Skin epidermis (tissue), 12 donors: ENCODE data around the gene ZNF566.
A peak's percentile ranks its signal among the peaks of the same experiment; 100 is the strongest.
"Not testable (repeated sequence)": the region's sequence is repeated elsewhere in the genome, so short reads cannot be mapped to it uniquely, and the experiment has no call there.

Experiments
- H3K27ac ChIP-seq, 21 experiments: fragments of 200-600 bp; sonication (generic) in 11 of 21; one replicate each; pipeline ENCODE4 v1.5.0; 2020; ENCODE audit warnings: mild to moderate bottlenecking in 3 of 21, inconsistent platforms in 2 of 21, moderate library complexity in 2 of 21
- H3K4me3 ChIP-seq, 7 experiments: fragments of 200-600 bp; sonication (generic) in 2 of 7; one replicate each; pipeline ENCODE4 v1.5.0; 2020; ENCODE audit warnings: inconsistent platforms in 2 of 7, mild to moderate bottlenecking in 2 of 7, moderate library complexity in 1 of 7

Gene ZNF566

DNA sequence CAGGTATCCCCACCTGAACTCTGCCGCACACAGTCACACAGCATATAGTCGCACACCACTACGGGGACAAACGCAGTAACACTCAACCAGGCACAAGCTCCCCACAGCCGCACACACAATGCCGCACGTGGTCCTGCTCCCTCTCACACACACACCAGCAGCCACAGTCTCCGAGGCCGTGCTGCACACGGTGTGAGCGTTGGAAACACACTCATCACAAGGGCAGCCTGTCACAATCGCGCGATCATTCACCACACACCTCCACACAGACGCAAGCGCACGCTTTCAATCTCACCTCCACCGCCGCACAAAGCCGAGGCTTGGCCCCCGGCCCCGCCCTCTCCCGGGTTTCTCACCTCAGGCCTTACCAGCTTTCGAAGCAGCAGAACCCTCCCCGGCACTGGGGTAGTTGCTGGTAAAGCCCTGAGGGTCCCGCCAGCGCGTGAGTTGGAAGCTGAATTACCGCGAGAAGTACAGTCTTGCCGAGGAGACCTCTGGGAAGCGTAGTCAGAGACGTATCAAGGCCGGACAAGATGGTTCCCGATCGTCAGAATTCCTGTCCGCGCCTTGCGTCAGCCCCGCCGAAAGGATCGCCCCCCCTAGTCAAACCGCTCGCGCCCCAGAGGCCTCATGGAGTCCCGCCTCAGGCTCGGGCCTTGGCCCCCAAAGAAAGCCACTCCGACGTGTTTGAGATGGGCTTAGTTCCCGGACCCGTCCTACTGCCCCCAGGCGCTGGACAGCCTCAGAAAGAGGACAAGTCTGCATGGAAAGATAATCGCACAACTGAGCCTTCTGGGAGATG, at the start of gene ZNF566:
ZNF566 (minus strand) TSS at position 444 of the 802 bp plus-strand sequence. CDS start 13,004 bp downstream, outside the sequence.
- H3K27ac ChIP-seq: peak within 1 kb of the TSS; percentile 80 to 98 (median 96)

DNA sequence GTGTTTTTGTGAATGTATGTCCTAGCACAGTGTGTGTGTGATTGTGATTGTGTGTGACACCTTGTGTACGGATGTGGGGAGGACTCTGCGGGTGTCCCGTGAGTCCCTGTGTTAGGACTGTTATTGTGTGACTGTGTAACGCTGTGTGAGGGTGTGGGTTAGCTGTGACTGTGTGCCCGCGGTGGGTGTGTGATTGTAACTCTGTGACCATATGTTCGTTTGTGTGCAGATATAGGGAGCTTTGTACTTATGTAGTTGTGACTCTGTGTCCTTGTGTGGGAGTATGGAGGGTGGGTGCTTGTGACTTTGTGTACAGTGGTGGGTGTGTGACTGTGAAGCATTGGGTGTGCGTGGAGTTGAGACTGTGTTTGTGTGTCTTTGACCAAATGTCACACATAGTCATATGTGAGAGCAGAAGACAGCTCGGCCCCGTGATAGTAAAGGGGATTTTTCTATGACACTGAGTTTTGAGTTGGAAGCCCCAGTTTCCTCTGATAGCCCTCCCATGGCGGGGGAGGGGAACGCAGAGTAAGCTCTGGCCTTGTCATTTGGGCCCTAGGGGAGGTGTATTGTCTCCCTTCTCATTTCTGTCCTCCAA, 39.7 kb upstream of the ZNF566 start:
- H3K27ac ChIP-seq: peak overlapping the region in 20 of 21 experiments; percentile 76 to 93 (median 88)

More for the DNA sequence above, at the start of gene ZNF566:
- H3K4me3 ChIP-seq: peak within 1 kb of the TSS; percentile 59 to 80 (median 67)

DNA sequence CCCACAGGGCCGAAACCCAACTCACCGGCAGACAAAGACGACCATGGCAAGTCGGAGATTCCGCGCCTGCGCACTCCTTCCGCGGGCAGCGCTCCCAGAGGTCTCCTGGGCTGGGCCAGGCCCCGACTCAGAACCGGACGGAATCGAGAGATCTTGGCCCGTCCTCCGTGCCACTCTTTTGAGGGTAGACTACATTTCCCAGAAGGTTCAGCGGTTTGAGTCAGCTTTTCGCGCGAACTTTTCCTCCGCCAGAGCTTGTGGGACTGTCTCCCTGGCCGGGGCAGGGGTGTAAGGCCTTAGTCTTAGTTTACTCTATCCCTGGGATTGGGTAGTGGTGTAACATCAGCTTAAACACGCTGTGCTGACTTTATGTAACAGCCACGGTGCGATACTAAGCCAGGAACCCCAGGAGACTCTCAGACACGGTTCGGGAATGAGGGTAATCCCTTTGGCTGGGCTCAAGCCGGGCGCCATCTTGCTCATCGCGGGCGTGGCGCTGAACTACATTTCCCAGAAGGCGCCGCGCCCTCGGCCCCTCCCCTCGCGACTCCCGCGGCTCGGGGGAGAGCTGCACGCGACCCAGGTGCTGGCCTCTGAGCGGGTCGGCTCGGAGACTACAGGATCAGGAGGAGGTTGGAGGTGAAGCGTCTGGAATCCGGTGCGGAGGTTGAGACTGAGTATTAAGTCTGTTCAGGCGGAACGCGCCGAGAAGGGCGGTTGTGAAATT, 39.0 kb upstream of the ZNF566 start, which contains the start of gene ZNF260:
ZNF260 (minus strand) TSS at position 78 of the 727 bp plus-strand sequence. CDS start 13,033 bp downstream, outside the sequence.
- H3K4me3 ChIP-seq: peak within 1 kb of the TSS; percentile 35 to 80 (median 65)
- peak within 1 kb of the TSS; percentile 48 to 93 (median 88) for H3K27ac ChIP-seq

More for the DNA sequence above, 39.7 kb upstream of the ZNF566 start:
- H3K4me3 ChIP-seq: peak overlapping the region; percentile 35 to 80 (median 65)

GRCh38 chr19:36527873-36528193, 38.5 kb upstream of the ZNF566 start:
- Histone ChIP-seq H3K4me3 (peak overlapping the region; percentile 35 to 80 (median 65)), H3K27ac (peak overlapping the region in 20 of 21 experiments; percentile 76 to 93 (median 88))

GRCh38 chr19:36527341-36527740, 38.0 kb upstream of the ZNF566 start:
- Histone ChIP-seq H3K27ac (peak overlapping the region in 16 of 21 experiments; percentile 76 to 93 (median 88)), H3K4me3 (peak overlapping the region; percentile 35 to 80 (median 65))

GRCh38 chr19:36526581-36526980, 37.2 kb upstream of the ZNF566 start:
- H3K4me3 ChIP-seq: no peak overlapping the region
- peak overlapping the region in 1 of 21 experiments; percentile 85 for H3K27ac ChIP-seq

- H3K4me3 ChIP-seq: no peak overlapping the region
- H3K27ac ChIP-seq: no peak overlapping the region
These were observed 35.3 kb upstream of the ZNF566 start for GRCh38 chr19:36524617-36525016.

GRCh38 chr19:36514012-36514612, 24.8 kb upstream of the ZNF566 start:
- no peak overlapping the region for H3K27ac ChIP-seq
- H3K4me3 ChIP-seq: no peak overlapping the region

- Histone ChIP-seq H3K27ac (no peak overlapping the region), H3K4me3 (no peak overlapping the region)
These were observed 19.0 kb upstream of the ZNF566 start for GRCh38 chr19:36508325-36508724.

DNA sequence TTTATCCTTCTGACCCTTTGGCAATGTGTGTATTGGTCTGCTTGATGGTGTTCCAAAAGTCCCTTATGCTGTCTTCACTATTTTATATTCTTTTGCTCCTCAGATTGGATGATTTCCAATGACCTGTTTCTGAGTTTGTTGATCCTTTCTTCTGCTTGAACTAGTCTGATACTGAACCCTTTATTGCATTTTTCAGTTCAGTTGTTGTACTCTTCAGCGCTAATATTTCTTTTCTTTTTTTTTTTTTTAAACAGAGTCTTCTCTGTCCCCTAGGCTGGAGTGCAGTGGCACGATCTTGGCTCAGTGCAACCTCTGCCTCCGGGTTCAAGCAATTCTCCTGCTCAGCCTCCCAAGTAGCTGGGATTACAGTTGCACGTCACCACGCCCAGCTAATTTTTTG, 12.6 kb upstream of the ZNF566 start:
- H3K27ac ChIP-seq: no peak overlapping the region
- H3K4me3 ChIP-seq: no peak overlapping the region

- H3K4me3 ChIP-seq: no peak overlapping the region
- no peak overlapping the region for H3K27ac ChIP-seq
These were observed 7.6 kb upstream of the ZNF566 start for GRCh38 chr19:36497001-36497400.

- H3K4me3 ChIP-seq, H3K27ac ChIP-seq: not testable (repeated sequence)
These were observed 3.5 kb upstream of the ZNF566 start for GRCh38 chr19:36492689-36493453.

- not testable (repeated sequence) for H3K4me3 ChIP-seq
- peak overlapping the region in 2 of 21 experiments; percentile 44 to 94 for H3K27ac ChIP-seq
These were observed 1.5 kb upstream of the ZNF566 start for GRCh38 chr19:36490846-36491245.

GRCh38 chr19:36489920-36490415, 607 bp upstream of the ZNF566 start:
- Histone ChIP-seq H3K4me3 (peak overlapping the region; percentile 59 to 80 (median 67)), H3K27ac (peak overlapping the region; percentile 80 to 98 (median 96))

- Histone ChIP-seq H3K4me3 (peak overlapping the region; percentile 59 to 80 (median 67)), H3K27ac (peak overlapping the region in 20 of 21 experiments; percentile 80 to 98 (median 96))
These were observed 579 bp downstream of the ZNF566 start for GRCh38 chr19:36488846-36489117.

- Histone ChIP-seq H3K27ac (peak overlapping the region in 18 of 21 experiments; percentile 14 to 98 (median 96)), H3K4me3 (peak overlapping the region; percentile 59 to 80 (median 67))
These were observed 1.1 kb downstream of the ZNF566 start for GRCh38 chr19:36488118-36488845.

DNA sequence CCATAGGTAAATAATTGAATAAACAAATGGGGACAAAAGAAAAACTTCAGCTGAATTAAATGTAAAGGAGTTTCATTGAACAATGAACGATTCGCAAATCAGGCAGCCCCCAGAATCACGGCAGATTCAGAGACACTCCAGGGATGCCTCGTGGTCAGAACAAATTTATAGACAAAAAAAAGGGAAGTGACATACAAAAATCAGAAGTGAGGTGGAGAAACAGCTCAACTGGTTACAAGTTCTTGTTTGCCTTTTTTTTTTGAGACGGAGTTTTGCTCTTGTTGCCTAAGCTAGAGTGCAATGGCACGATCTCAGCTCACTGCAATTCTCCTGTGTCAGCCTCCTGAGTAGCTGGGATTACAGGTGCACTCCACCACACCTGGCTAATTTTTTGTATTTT, 5.7 kb downstream of the ZNF566 start:
- Histone ChIP-seq H3K27ac (no peak overlapping the region), H3K4me3 (no peak overlapping the region)

- no peak overlapping the region for H3K27ac ChIP-seq
- H3K4me3 ChIP-seq: no peak overlapping the region
These were observed 6.5 kb downstream of the ZNF566 start for GRCh38 chr19:36482876-36483275.
